ENCODE results near the gene ZNF30. TPM values are rescaled to one million over a fixed set of nuclear protein-coding genes. Genes with fewer than 3 reads are reported as not detected.

ZNF30 gene
- total and polyA plus RNA-seq, 2 of the 4 experiments (the other 2 are of a cell fraction), result 1.3 to 2.9 TPM

GRCh38 chr19:34957830-34958751 lies 31.4 kb downstream of the ZNF30 start:
- H3K9ac ChIP-seq (ENCODE audit: low read depth, low read length), result no peak overlapping the region
- H4K8ac ChIP-seq (ENCODE audit: low read depth in 2 of 2, low read length in 2 of 2), result no peak overlapping the region
- H4K91ac ChIP-seq (ENCODE audit: insufficient read depth, low read depth, low read length), result no peak overlapping the region
- peaks cover 3% of the 10 kb centered on the region for H3K4me1 ChIP-seq (ENCODE audit: control insufficient read depth, insufficient read depth, low read length)
- H3K4me3 ChIP-seq (ENCODE audit: insufficient read depth, low read depth, low read length), result no peak overlapping the region
- peaks cover 26% of the 10 kb centered on the region for H4K20me1 ChIP-seq (ENCODE audit: insufficient read depth, low read length)
- in situ Hi-C loops (cut with MboI; ENCODE audit: low sequenced_read_pairs), result no loop called here
- peaks cover 41% of the 10 kb centered on the region for H3K9me3 ChIP-seq (ENCODE audit: control insufficient read depth, insufficient read depth, low read length)
- ChIA-PET POLR2A (ENCODE audit: unreplicated experiment) (no interaction called here), CTCF (no interaction called here)
- peaks cover 35% of the 10 kb centered on the region for H3K36me3 ChIP-seq (ENCODE audit: control insufficient read depth, insufficient read depth, low read length)
- 97% methylated on average over 4 of the region's 22 CpGs; no CpG with 5 or more reads in 1 of the 2 experiments for WGBS, 2 experiments (ENCODE audit: extremely low coverage in 2 of 2, insufficient read length in 1 of 2)
- H3K18ac ChIP-seq (ENCODE audit: low read depth, low read length), result no peak overlapping the region
- no peak overlapping the region for H3K4me2 ChIP-seq (ENCODE audit: low read depth, low read length)
- no peaks in the 10 kb centered on the region for H3K27me3 ChIP-seq (ENCODE audit: control insufficient read depth, insufficient read depth, low read length)
- dilution Hi-C loops (cut with HindIII; ENCODE audit: low sequenced_read_pairs, unreplicated experiment), result no loop called here
- BruUV-seq (replicated peaks), result no TSS peak
- no peak overlapping the region for H2BK5ac ChIP-seq (ENCODE audit: low read depth, low read length, poor library complexity, severe bottlenecking)
- no peak overlapping the region for H4K5ac ChIP-seq (ENCODE audit: low read depth, low read length)
- peaks cover 41 to 48% of the 10 kb centered on the region in 2 experiments for H3K79me1 ChIP-seq (ENCODE audit: low read depth in 1 of 2, low read length in 2 of 2)
- H2BK120ac ChIP-seq (ENCODE audit: low read depth, low read length), result no peak overlapping the region
- no peak overlapping the region for H2AFZ ChIP-seq (replicated peaks; ENCODE audit: low read length, poor library complexity)
- H3K4ac ChIP-seq (ENCODE audit: low read depth, low read length), result no peak overlapping the region
- intact Hi-C loops (cut with micrococcal nuclease), result no loop called here
- no peak overlapping the region for H2BK15ac ChIP-seq (ENCODE audit: low read depth, low read length)
- no peak overlapping the region for H2AK9ac ChIP-seq (replicated peaks; ENCODE audit: low read depth, low read length, poor library complexity)
- no peak for TF ChIP-seq SMC3 (IDR thresholded peaks at IDR 0.05; ENCODE audit: low read depth, low read length)
- no peak for TF ChIP-seq MXI1 (IDR thresholded peaks at IDR 0.05; ENCODE audit: borderline replicate concordance, low read depth, low read length)
- no peak for TF ChIP-seq MAFK (IDR thresholded peaks at IDR 0.05; ENCODE audit: low read depth, low read length)
- TF ChIP-seq CHD1 (IDR thresholded peaks at IDR 0.05; ENCODE audit: low read depth, low read length), result no peak
- TF ChIP-seq, protein P1, sequence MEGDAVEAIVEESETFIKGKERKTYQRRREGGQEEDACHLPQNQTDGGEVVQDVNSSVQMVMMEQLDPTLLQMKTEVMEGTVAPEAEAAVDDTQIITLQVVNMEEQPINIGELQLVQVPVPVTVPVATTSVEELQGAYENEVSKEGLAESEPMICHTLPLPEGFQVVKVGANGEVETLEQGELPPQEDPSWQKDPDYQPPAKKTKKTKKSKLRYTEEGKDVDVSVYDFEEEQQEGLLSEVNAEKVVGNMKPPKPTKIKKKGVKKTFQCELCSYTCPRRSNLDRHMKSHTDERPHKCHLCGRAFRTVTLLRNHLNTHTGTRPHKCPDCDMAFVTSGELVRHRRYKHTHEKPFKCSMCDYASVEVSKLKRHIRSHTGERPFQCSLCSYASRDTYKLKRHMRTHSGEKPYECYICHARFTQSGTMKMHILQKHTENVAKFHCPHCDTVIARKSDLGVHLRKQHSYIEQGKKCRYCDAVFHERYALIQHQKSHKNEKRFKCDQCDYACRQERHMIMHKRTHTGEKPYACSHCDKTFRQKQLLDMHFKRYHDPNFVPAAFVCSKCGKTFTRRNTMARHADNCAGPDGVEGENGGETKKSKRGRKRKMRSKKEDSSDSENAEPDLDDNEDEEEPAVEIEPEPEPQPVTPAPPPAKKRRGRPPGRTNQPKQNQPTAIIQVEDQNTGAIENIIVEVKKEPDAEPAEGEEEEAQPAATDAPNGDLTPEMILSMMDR (conservative IDR thresholded peaks at IDR 0.05; ENCODE audit: low read depth, low read length), result no peak
- TF ChIP-seq ELK1 (IDR thresholded peaks at IDR 0.05; ENCODE audit: borderline replicate concordance, low read depth, low read length), result no peak
- H3K14ac ChIP-seq (replicated peaks; ENCODE audit: low read depth, low read length), result no peak overlapping the region
- H3K27ac ChIP-seq (ENCODE audit: insufficient read depth, low read length), result no peak overlapping the region
- H2BK20ac ChIP-seq (ENCODE audit: low read depth, low read length), result no peak overlapping the region
- H3K56ac ChIP-seq (ENCODE audit: extremely low read depth, insufficient read depth, low read length), result no peak overlapping the region
- no peak overlapping the region for H2AK5ac ChIP-seq (ENCODE audit: low read depth, low read length)
- H3K9me1 ChIP-seq (ENCODE audit: insufficient read depth, low read length), result peaks cover 19% of the 10 kb centered on the region
- DNase-seq, result no peak
- ATAC-seq (ENCODE audit: low read depth), result no peak
- no peak overlapping the region for H3K23ac ChIP-seq (ENCODE audit: low read depth, low read length)
